ENCODE results near the gene RGS10.

The RGS10 gene

GRCh38 chr10:119555178-119555784, 12.8 kb upstream of the RGS10 start:
- H3K27ac ChIP-seq (ENCODE audit: extremely low read depth, low read depth, low read length), result no peak overlapping the region
- TF ChIP-seq ZNF776 (tag by site-specific recombination; IDR thresholded peaks at IDR 0.05; ENCODE audit: borderline replicate concordance), result no peak
- 0 out of 2 replicates have a peak, but pooled peaks have one; percentile 16 for TF ChIP-seq ZFHX2 (tag by site-specific recombination; conservative IDR thresholded peaks at IDR 0.05)
- CTCF ChIA-PET, result no interaction called here
- H3K4me3 ChIP-seq (ENCODE audit: low read depth, low read length), result no peak overlapping the region
- H3K9me3 ChIP-seq (ENCODE audit: control insufficient read depth, insufficient read depth, low read depth, low read length), result no peaks in the 10 kb centered on the region
- H3K4me1 ChIP-seq (ENCODE audit: control insufficient read depth, insufficient read depth, low read length), result no peaks in the 10 kb centered on the region
- POLR2A ChIA-PET, result interaction anchor here (0.7 kb wide), 1 partner anchor 11 kb away, joined by 3 read pairs; no protein-coding TSS in a partner anchor
- no peaks in the 10 kb centered on the region for H3K36me3 ChIP-seq (ENCODE audit: control insufficient read depth in 2 of 2, insufficient read depth in 1 of 2, low read length in 2 of 2)

DNA sequence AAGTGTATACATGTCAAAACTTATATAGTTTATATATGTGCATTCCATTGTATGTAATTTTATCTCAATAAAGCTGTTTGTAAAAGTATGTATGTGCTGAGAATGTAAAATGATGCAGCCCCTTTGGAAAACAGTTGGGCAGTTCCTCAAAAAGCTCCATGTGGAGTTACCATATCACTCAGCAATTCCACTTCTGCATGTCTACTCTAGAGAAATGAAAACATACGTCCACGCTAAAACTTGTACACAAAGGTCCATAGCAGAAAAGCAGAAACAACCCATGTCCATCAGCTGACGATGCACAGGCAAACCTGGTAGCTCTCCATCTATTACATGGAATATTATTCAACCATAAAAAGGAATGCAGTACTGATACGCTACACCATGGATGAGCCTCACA, 8.3 kb upstream of the RGS10 start:
- no peaks in the 10 kb centered on the region for H3K36me3 ChIP-seq (ENCODE audit: control insufficient read depth in 2 of 2, insufficient read depth in 1 of 2, low read length in 2 of 2)
- no peak overlapping the region for H3K4me3 ChIP-seq (ENCODE audit: low read depth, low read length)
- ChIA-PET POLR2A (interaction anchor here (0.6 kb wide), 1 partner anchor 22 kb away, joined by 3 read pairs; no protein-coding TSS in a partner anchor), CTCF (no interaction called here)
- H3K9me3 ChIP-seq (ENCODE audit: control insufficient read depth, insufficient read depth, low read depth, low read length), result no peaks in the 10 kb centered on the region
- H3K4me1 ChIP-seq (ENCODE audit: control insufficient read depth, insufficient read depth, low read length), result peaks cover 2% of the 10 kb centered on the region; the same call in 1 of the 2 replicates
- peak; percentile 71 for TF ChIP-seq ZNF146 (tag by site-specific recombination; IDR thresholded peaks at IDR 0.05)
- TF ChIP-seq ZNF223 (tag by site-specific recombination; IDR thresholded peaks at IDR 0.05), result no peak
- H3K27ac ChIP-seq (ENCODE audit: extremely low read depth, low read depth, low read length), result no peak overlapping the region

DNA sequence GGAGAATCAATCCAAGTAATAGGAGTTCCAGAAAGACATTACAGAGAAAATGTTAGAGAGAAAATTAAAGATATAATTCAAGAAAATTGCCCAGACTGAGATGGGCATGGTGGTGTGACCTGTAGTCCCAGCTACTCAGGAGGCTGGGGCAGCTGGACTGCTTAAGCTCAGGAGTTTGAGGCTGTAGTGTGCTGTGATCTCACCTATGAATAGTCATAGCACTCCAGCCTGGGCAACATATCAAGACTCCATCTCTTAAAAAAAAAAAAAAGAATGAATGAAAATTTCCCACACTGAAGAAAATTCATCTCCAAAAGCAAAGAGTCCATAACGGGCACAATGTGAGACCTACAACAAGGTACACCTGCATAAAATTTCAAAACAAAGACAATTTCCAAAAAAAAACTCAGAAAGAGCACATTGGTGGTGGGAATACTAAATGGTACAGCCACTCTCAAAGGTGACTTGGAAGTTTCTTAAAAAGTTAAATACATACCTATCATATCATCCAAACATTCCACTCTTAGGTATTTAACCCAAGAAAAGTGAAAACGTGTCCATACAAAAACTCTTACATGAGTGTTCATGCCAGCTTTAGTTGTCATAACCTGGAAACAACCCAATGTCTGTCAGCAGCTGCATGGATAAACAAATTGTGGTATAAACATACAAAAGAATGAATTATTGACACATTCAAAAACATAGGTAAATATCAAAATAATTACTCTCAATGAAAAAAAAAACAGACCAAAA, 6.9 kb upstream of the RGS10 start:
- no peak for TF ChIP-seq ZNF561 (tag by site-specific recombination; IDR thresholded peaks at IDR 0.05; ENCODE audit: borderline replicate concordance)
- no peak for TF ChIP-seq ZNF26 (tag by site-specific recombination; IDR thresholded peaks at IDR 0.05)
- H3K4me3 ChIP-seq (ENCODE audit: low read depth, low read length), result no peak overlapping the region
- ChIA-PET CTCF (no interaction called here), POLR2A (no interaction called here)
- H3K4me1 ChIP-seq (ENCODE audit: control insufficient read depth, insufficient read depth, low read length), result peaks cover 3% of the 10 kb centered on the region; the same call in 1 of the 2 replicates
- H3K27ac ChIP-seq (ENCODE audit: extremely low read depth, low read depth, low read length), result no peak overlapping the region
- no peaks in the 10 kb centered on the region for H3K36me3 ChIP-seq (ENCODE audit: control insufficient read depth in 2 of 2, insufficient read depth in 1 of 2, low read length in 2 of 2)
- H3K9me3 ChIP-seq (ENCODE audit: control insufficient read depth, insufficient read depth, low read depth, low read length), result no peaks in the 10 kb centered on the region

- Histone ChIP-seq H3K4me1 (ENCODE audit: control insufficient read depth, insufficient read depth, low read length) (peaks cover 3% of the 10 kb centered on the region; the same call in 1 of the 2 replicates), H3K36me3 (ENCODE audit: control insufficient read depth in 2 of 2, insufficient read depth in 1 of 2, low read length in 2 of 2) (no peaks in the 10 kb centered on the region), H3K9me3 (ENCODE audit: control insufficient read depth, insufficient read depth, low read depth, low read length) (no peaks in the 10 kb centered on the region), H3K27ac (ENCODE audit: extremely low read depth, low read depth, low read length) (no peak overlapping the region), H3K4me3 (ENCODE audit: low read depth, low read length) (no peak overlapping the region)
- POLR2A ChIA-PET, result no interaction called here
- CTCF ChIA-PET, result no interaction called here
- TF ChIP-seq ZEB2 (tag by site-specific recombination; IDR thresholded peaks at IDR 0.05), result no peak
- TF ChIP-seq ZSCAN18 (tag by site-specific recombination; IDR thresholded peaks at IDR 0.05), result no peak
- no peak for TF ChIP-seq ZNF776 (tag by site-specific recombination; IDR thresholded peaks at IDR 0.05; ENCODE audit: borderline replicate concordance)
- no peak for TF ChIP-seq ZNF654 (tag by site-specific recombination; IDR thresholded peaks at IDR 0.05; ENCODE audit: low read depth)
- TF ChIP-seq, protein P1, sequence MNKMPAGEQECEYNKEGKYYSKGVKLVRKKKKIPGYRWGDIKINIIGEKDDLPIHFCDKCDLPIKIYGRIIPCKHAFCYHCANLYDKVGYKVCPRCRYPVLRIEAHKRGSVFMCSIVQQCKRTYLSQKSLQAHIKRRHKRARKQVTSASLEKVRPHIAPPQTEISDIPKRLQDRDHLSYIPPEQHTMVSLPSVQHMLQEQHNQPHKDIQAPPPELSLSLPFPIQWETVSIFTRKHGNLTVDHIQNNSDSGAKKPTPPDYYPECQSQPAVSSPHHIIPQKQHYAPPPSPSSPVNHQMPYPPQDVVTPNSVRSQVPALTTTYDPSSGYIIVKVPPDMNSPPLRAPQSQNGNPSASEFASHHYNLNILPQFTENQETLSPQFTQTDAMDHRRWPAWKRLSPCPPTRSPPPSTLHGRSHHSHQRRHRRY (tag by site-specific recombination; IDR thresholded peaks at IDR 0.05), result no peak
- TF ChIP-seq, protein P2, sequence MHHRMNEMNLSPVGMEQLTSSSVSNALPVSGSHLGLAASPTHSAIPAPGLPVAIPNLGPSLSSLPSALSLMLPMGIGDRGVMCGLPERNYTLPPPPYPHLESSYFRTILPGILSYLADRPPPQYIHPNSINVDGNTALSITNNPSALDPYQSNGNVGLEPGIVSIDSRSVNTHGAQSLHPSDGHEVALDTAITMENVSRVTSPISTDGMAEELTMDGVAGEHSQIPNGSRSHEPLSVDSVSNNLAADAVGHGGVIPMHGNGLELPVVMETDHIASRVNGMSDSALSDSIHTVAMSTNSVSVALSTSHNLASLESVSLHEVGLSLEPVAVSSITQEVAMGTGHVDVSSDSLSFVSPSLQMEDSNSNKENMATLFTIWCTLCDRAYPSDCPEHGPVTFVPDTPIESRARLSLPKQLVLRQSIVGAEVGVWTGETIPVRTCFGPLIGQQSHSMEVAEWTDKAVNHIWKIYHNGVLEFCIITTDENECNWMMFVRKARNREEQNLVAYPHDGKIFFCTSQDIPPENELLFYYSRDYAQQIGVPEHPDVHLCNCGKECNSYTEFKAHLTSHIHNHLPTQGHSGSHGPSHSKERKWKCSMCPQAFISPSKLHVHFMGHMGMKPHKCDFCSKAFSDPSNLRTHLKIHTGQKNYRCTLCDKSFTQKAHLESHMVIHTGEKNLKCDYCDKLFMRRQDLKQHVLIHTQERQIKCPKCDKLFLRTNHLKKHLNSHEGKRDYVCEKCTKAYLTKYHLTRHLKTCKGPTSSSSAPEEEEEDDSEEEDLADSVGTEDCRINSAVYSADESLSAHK (tag by site-specific recombination; IDR thresholded peaks at IDR 0.05), result no peak
- TF ChIP-seq FEZF1 (tag by site-specific recombination; IDR thresholded peaks at IDR 0.05), result peak; percentile 59
- TF ChIP-seq ZNF629 (tag by site-specific recombination; IDR thresholded peaks at IDR 0.05), result no peak
- no peak for TF ChIP-seq ZNF416 (tag by site-specific recombination; IDR thresholded peaks at IDR 0.05)
- TF ChIP-seq, protein P3, sequence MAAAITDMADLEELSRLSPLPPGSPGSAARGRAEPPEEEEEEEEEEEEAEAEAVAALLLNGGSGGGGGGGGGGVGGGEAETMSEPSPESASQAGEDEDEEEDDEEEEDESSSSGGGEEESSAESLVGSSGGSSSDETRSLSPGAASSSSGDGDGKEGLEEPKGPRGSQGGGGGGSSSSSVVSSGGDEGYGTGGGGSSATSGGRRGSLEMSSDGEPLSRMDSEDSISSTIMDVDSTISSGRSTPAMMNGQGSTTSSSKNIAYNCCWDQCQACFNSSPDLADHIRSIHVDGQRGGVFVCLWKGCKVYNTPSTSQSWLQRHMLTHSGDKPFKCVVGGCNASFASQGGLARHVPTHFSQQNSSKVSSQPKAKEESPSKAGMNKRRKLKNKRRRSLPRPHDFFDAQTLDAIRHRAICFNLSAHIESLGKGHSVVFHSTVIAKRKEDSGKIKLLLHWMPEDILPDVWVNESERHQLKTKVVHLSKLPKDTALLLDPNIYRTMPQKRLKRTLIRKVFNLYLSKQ (tag by site-specific recombination; IDR thresholded peaks at IDR 0.05; ENCODE audit: borderline replicate concordance), result no peak
- no peak for TF ChIP-seq ZNF133 (tag by site-specific recombination; IDR thresholded peaks at IDR 0.05)
- no peak for TF ChIP-seq GLI2 (tag by site-specific recombination; IDR thresholded peaks at IDR 0.05; ENCODE audit: borderline replicate concordance, low read depth)
These were observed 3.5 kb upstream of the RGS10 start for GRCh38 chr10:119546009-119546408.

Data from HEK293 (cell line).